Retinal pigment epithelial cell (primary cell): ENCODE data around the gene TBX19.

ENCODE experiments used
- DNase-seq: peaks from one replicate; pipeline ENCODE4 v3.0.0-alpha.2; 2010; ENCODE audit warnings: low read depth
- H3K4me3 ChIP-seq: 2 replicates; pipeline ENCODE4 v1.5.1; 2011; ENCODE audit warnings: mild to moderate bottlenecking, low read length, control low read depth, moderate library complexity
- TF ChIP-seq, protein P1 (sequence below): conservative IDR thresholded peaks from 2 replicates; pipeline ENCODE4 v1.5.1; 2011; ENCODE audit warnings: low read depth, low read length, control low read depth, inconsistent platforms

TBX19 gene

DNA sequence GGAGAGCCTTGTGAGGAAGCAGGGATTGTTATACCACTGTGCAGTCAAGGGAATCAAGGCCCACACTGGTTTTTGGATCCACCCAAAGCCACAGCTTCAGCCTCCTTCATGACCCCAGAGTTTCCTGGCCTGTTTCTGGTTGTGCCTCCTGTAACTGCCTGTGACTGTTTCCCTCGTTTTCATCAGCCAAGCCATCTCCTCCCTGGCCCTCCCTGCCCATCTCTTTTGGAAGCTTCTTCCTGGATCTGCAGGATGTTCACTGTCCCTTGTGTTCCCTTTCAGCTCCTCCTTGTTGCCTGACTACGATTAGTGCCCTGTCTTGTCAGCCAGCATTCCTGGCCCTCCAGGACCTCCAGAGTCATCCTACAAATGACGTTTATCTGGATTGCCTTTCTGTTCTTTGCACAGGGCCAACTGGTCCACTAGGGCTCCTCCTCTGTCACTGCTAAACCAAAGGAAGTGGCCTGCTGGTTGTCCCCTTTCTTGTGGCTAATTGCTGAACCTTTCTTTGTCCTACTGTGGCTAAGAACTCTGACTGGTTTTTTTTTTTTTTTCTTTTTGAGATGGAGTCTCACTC, 37.0 kb upstream of the TBX19 start:
- H3K4me3 ChIP-seq = no peak overlapping the region
- no peak for DNase-seq
- TF ChIP-seq, protein P1, sequence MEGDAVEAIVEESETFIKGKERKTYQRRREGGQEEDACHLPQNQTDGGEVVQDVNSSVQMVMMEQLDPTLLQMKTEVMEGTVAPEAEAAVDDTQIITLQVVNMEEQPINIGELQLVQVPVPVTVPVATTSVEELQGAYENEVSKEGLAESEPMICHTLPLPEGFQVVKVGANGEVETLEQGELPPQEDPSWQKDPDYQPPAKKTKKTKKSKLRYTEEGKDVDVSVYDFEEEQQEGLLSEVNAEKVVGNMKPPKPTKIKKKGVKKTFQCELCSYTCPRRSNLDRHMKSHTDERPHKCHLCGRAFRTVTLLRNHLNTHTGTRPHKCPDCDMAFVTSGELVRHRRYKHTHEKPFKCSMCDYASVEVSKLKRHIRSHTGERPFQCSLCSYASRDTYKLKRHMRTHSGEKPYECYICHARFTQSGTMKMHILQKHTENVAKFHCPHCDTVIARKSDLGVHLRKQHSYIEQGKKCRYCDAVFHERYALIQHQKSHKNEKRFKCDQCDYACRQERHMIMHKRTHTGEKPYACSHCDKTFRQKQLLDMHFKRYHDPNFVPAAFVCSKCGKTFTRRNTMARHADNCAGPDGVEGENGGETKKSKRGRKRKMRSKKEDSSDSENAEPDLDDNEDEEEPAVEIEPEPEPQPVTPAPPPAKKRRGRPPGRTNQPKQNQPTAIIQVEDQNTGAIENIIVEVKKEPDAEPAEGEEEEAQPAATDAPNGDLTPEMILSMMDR = no peak

DNA sequence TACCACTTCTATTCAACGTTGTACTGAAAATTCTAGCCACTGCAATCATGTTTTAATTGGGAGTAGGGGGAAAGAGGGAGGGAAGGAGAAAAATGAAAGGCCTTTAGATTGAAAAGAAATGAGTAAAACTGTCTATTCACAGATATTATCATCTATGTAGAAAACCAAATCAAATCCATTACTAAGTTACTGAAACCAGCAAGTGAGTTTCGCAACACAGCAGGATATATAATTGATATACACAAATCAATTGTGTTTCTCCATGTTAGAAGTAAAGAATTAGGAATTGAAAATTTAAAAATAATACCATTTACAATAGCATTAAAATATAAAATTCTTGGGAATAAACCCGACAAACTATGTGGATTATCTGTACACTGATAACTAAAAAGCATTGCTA, 35.6 kb upstream of the TBX19 start:
- DNase-seq = no peak
- no peak overlapping the region for H3K4me3 ChIP-seq
- TF ChIP-seq, protein P1 = no peak

DNA sequence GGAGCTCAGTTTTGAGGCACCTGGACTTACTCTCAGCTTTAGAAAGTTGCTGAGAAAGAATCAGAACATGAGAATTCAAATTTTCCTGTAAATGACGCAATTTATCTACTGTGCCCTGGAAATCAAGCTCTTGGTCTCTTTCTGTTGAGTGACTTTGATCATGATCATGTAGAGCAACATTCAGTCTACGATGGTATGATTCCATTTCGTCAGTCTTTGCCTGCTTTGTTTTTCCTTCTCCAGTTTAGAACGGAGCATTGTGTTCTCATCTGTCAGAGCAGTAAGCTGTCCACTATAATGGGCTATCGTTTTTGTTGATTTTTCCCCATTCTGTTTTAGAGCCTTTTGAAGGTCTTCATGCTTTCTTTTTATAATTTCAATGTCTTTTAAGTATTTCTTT, 34.2 kb upstream of the TBX19 start:
- no peak for DNase-seq
- TF ChIP-seq, protein P1 = no peak
- no peak overlapping the region for H3K4me3 ChIP-seq

DNA sequence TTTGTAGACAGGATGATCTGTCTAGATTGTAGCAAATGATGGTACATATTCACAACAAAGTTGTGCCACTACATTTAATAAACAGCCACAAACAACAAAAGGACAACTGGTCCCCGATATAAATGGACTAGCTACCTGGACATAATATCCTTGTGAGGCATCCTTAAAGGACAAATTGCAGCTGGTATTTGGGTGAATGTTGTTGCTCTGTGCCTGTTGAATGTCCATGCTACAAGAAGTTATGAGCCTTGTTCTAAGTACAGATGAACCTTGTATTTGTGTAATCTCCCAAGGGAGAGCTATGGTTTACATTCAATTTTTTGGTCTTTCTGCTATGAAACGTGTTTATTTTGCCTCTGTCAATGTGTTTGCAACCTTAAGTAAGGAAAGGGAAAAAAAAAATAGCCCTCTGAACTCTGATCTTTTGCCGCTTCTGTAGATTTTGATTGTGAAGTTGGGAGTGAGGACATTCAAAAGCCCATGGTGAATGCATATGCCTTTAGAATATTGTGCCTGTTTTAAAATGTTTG, 28.4 kb upstream of the TBX19 start:
- DNase-seq = no peak
- no peak overlapping the region for H3K4me3 ChIP-seq
- TF ChIP-seq, protein P1 = no peak

DNA sequence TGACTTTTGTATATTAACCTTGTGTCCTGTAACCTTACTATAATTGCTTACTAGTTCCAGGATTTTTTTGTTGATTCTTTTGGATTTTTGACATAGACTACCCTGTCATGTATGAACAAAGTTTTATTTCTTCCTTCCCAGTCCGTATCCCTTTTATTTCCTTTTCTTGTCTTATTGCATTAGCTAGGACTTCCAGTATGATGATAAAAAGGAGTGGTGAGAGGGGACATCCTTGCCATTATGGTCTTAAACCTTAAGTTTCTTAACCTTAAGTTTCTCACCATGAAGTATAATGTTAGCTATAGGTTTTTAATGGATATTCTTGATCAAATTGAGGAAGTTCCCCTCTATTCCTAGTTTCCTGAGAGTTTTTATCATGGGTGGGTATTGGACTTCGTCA, 24.5 kb upstream of the TBX19 start:
- no peak overlapping the region for H3K4me3 ChIP-seq
- no peak for DNase-seq
- TF ChIP-seq, protein P1 = no peak

DNA sequence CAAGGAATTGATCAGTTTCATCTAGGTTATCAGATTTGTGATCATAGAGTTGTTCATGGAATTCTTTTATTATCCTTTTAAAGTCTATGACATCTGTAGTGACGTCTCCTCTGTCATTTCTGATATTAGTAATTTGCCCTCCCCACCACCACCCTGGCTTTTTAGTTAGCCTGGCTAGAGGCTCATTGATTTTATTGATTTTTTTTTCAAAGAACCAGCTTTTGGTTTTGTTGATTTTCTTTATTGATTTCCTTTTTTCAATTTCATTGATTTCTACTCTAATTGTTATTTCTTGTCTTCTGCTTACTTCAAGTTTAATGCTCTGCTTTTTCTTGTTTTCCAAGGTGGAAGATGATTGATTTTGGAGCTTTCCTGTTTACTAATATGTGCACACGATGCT, 23.3 kb upstream of the TBX19 start:
- DNase-seq = no peak
- H3K4me3 ChIP-seq = no peak overlapping the region
- TF ChIP-seq, protein P1 = no peak

DNA sequence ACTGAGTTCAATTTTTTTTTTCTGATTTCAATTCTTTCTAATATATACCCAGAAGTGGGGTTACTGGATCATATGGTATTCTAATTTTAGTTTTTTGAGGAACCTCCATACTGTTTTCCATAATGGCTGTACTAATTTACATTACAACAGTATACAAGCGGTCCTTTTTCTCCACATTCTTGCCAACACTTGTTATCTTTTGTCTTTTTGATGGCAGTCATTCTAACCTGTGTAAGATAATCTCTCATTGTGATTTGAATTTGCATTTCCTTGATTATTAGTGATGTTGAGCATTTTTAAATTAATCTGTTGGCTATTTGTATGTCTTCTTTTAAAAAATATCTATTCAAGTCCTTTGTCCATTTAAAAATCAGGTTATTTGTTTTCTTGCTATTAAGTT, 21.1 kb upstream of the TBX19 start:
- TF ChIP-seq, protein P1 = no peak
- no peak overlapping the region for H3K4me3 ChIP-seq
- DNase-seq = no peak
